RWPE2 (cell line): ENCODE measurements around the gene RAB11A.

Experiments used
- ATAC-seq: fragments of 200-7000 bp; cut with Tn5 transposase; 3 replicates; pipeline ENCODE4 v1.9.1; 2021; ENCODE audit warnings: low read depth
- DNase-seq: peaks from one replicate; pipeline ENCODE4 v3.0.0-alpha.2; 2020; ENCODE audit warnings: low spot score
- H3K27ac ChIP-seq: fragments of 450-650 bp; 2 replicates; pipeline ENCODE4 v1.5.1; 2017; ENCODE audit warnings: mild to moderate bottlenecking; ENCODE audit not compliant: poor library complexity, severe bottlenecking
- H3K27me3 ChIP-seq: fragments of 250-450 bp; sonication (Bioruptor Pico); 2 replicates; pipeline ENCODE4 v1.5.1; 2021; ENCODE audit warnings: mild to moderate bottlenecking, moderate library complexity; ENCODE audit not compliant: insufficient read depth, poor library complexity, severe bottlenecking
- H3K36me3 ChIP-seq: fragments of 250-450 bp; sonication (Bioruptor Pico); 2 replicates; pipeline ENCODE4 v1.5.1; 2020; ENCODE audit warnings: low read depth, mild to moderate bottlenecking, moderate library complexity
- H3K4me1 ChIP-seq: fragments of 250-450 bp; sonication (Bioruptor Pico); 2 replicates; pipeline ENCODE4 v1.5.1; 2021; ENCODE audit warnings: mild to moderate bottlenecking, moderate library complexity; ENCODE audit not compliant: insufficient read depth, poor library complexity, severe bottlenecking
- H3K4me3 ChIP-seq: fragments of 250-450 bp; sonication (Bioruptor Pico); 2 replicates; pipeline ENCODE4 v1.5.1; 2021; ENCODE audit warnings: mild to moderate bottlenecking, moderate library complexity; ENCODE audit not compliant: severe bottlenecking
- H3K9me3 ChIP-seq: fragments of 250-450 bp; sonication (Bioruptor Pico); 2 replicates; pipeline ENCODE4 v1.5.1; 2021; ENCODE audit warnings: mild to moderate bottlenecking, moderate library complexity; ENCODE audit not compliant: severe bottlenecking
- TF ChIP-seq, protein P1 (sequence below): fragments of 450-650 bp; IDR thresholded peaks from one replicate; pipeline ENCODE4 v1.5.1; 2017; ENCODE audit warnings: mild to moderate bottlenecking, moderate library complexity; ENCODE audit not compliant: poor library complexity, severe bottlenecking

The RAB11A gene

DNA sequence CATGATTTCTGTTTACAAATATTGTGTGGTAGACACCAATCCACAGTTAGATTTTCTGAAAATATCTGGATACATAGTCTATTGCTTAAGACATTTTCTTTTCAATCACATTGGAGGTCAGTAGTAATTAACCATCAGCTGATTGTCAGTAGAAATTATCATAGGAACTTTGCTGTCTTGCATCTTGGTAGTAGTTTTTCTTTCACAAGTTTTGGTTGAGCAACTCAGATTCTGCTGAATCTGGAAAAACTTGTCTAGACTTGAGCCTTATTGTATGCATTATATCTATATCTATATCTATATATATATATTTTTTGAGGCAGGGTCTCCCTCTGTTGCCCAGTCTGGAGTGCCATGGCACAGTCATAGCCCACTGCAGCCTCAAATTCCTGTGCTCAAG, 4.0 kb downstream of the RAB11A start:
- no peak for DNase-seq
- Histone ChIP-seq H3K9me3 (no peaks in the 10 kb centered on the region), H3K36me3 (peaks cover 52% of the 10 kb centered on the region), H3K27me3 (no peaks in the 10 kb centered on the region), H3K4me1 (peaks cover 18% of the 10 kb centered on the region), H3K27ac (peak overlapping the region; percentile 80), H3K4me3 (no peak overlapping the region)
- TF ChIP-seq, protein P1, sequence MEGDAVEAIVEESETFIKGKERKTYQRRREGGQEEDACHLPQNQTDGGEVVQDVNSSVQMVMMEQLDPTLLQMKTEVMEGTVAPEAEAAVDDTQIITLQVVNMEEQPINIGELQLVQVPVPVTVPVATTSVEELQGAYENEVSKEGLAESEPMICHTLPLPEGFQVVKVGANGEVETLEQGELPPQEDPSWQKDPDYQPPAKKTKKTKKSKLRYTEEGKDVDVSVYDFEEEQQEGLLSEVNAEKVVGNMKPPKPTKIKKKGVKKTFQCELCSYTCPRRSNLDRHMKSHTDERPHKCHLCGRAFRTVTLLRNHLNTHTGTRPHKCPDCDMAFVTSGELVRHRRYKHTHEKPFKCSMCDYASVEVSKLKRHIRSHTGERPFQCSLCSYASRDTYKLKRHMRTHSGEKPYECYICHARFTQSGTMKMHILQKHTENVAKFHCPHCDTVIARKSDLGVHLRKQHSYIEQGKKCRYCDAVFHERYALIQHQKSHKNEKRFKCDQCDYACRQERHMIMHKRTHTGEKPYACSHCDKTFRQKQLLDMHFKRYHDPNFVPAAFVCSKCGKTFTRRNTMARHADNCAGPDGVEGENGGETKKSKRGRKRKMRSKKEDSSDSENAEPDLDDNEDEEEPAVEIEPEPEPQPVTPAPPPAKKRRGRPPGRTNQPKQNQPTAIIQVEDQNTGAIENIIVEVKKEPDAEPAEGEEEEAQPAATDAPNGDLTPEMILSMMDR, result no peak
- no peak for ATAC-seq

DNA sequence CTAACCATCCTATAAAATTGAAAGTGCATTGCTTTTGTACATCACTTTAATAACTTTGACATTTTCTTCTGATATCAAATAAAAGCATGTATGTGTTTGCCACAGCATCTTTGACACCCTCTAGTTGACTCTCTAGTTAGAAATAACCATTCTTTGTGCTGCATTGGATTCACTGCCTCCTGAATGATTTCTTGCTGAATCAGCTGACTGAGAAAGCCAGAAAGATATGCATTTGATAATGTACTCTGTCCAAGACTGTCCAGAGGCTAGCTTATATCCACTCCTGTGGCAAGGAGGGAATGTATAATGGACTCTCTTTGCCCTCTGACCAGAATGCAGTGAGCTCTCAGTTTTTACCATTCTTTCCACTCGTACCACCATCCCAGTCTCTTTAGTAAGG, 6.2 kb downstream of the RAB11A start:
- TF ChIP-seq, protein P1, result no peak
- Histone ChIP-seq H3K4me1 (peaks cover 18% of the 10 kb centered on the region), H3K36me3 (peaks cover 74% of the 10 kb centered on the region), H3K27ac (no peak overlapping the region), H3K9me3 (no peaks in the 10 kb centered on the region), H3K27me3 (no peaks in the 10 kb centered on the region), H3K4me3 (no peak overlapping the region)
- no peak for ATAC-seq
- DNase-seq, result no peak

DNA sequence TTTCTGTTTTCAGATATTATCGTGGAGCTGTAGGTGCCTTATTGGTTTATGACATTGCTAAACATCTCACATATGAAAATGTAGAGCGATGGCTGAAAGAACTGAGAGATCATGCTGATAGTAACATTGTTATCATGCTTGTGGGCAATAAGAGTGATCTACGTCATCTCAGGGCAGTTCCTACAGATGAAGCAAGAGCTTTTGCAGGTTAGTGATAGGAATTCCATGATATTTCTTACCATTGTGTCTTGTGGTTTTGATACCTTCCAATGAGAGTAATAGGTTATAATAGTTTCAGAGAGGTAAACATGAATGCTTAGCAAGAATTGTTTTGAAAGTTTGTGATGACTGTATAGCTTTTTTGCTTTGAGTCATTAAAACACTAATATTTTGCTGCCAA, 8.5 kb downstream of the RAB11A start:
- H3K27me3 ChIP-seq, result no peaks in the 10 kb centered on the region
- DNase-seq, result no peak
- H3K27ac ChIP-seq, result no peak overlapping the region
- H3K4me3 ChIP-seq, result no peak overlapping the region
- no peak for ATAC-seq
- peaks cover 94% of the 10 kb centered on the region for H3K36me3 ChIP-seq
- H3K9me3 ChIP-seq, result no peaks in the 10 kb centered on the region
- peaks cover 8% of the 10 kb centered on the region for H3K4me1 ChIP-seq
- TF ChIP-seq, protein P1, result no peak

DNA sequence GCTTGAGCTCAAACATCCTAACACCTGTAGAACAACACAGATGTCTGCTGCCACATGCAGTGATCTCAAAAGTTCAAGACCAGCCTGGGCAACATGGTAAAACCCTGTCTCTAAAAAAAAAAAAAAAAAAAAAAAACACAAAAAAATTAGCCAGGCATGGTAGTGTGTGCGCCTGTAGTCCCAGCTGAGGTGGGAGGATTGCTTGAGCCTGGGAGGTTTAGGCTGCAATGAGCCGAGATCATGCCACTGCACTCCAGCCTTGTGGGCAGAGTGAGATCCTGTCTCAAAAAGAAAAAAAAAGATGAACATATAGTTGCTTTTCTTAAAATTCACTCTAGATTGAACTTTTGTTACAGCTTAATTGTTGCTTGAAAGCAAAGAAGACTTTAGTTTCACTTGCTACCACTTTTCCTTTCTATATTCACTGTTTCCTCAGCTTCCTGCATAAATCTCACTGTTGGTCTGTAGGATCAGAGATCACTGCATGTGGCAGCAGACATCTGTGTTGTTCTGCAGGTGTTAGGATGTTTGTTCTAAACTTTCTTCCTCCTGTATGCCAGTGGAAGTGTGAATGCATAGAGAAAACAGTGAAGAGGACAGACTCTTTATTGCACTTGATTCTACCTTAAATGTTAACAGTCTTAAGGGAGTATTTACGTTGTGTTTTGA, 12.6 kb downstream of the RAB11A start:
- no peak overlapping the region for H3K4me3 ChIP-seq
- H3K9me3 ChIP-seq, result no peaks in the 10 kb centered on the region
- H3K36me3 ChIP-seq, result peaks cover 90% of the 10 kb centered on the region
- no peaks in the 10 kb centered on the region for H3K27me3 ChIP-seq
- no peak for ATAC-seq
- H3K4me1 ChIP-seq, result no peaks in the 10 kb centered on the region
- H3K27ac ChIP-seq, result no peak overlapping the region
- no peak for DNase-seq
- TF ChIP-seq, protein P1, result no peak

DNA sequence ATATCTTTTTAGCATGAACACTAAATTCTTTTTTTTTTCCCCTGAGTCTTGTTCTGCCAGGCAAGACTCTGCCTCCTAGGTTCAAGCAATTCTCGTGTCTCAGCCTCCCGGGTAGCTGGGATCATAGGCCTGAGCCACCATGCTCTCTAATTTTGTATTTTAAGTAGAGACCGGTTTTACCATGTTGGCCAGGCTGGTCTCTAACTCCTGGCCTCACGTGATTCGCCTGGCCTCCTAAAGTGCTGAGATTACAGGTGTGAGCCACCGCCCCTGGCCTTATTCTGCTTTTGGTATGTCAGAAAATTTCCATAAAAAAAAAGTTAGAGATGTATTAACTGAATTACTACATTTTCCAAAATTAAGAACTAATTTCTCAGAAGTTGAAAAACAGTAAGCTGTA, 14.3 kb downstream of the RAB11A start:
- no peak for DNase-seq
- peaks cover 90% of the 10 kb centered on the region for H3K36me3 ChIP-seq

More for the DNA sequence above, 14.3 kb downstream of the RAB11A start:
- no peaks in the 10 kb centered on the region for H3K9me3 ChIP-seq
- H3K27me3 ChIP-seq, result no peaks in the 10 kb centered on the region
- TF ChIP-seq, protein P1, result no peak
- no peak overlapping the region for H3K4me3 ChIP-seq
- H3K4me1 ChIP-seq, result no peaks in the 10 kb centered on the region
- ATAC-seq, result no peak
- H3K27ac ChIP-seq, result no peak overlapping the region
